ENCODE results near the gene HGS.

The HGS gene

DNA sequence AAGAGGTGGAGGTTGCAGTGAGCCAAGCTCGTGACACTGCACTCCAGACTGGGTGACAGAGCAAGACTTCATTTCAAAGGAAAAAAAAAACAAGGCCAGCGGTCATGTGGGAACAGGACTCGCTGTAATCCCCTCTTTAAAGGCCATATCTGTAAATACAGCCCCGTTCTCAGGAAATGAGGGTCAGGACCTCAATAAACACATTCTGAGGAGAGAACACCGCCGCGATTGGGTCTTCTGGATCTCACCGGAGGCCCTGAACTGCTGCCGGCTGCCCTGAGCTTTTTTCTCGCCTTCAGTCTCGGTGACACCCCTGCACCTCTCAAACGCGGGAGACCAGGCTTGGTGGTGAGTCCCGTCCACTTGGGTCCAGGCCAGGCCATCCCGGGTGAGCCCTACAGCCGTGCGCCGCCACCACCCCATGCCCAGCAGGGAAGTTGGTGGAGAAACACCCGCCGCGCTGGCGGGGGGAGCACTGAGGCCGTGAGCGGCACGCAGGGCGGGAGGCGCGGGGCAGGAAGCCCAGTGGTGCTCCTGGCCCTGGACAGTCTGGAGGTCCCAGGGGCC lies 56.7 kb downstream of the HGS start:
- no peak for DNase-seq

DNA sequence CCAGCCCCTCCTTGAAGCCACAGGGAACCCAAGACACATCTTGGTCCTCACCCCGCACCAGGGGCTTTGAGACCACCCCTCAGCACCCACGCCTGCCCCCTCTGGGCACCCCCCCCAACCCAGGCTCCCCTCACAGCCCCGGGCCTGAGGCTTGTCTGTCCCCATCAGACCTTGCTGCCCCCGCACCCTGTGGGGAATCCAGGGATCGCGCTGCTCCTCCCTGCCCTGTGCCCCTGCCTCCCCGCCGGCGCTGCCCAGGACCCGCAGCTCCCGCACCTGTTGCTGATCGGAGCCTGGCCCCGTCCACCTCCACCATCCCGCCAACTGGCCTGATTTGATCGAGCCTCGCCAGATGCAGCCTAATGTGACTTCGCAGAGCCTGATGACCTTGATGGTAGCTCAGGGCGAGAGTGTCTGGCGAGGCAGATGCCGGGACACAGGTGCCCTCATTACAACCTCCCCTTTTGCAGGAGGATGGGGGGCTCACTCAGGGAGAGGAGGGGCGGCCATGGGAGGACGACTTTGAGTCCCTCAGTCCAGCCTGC lies 57.3 kb downstream of the HGS start:
- DNase-seq: no peak

DNA sequence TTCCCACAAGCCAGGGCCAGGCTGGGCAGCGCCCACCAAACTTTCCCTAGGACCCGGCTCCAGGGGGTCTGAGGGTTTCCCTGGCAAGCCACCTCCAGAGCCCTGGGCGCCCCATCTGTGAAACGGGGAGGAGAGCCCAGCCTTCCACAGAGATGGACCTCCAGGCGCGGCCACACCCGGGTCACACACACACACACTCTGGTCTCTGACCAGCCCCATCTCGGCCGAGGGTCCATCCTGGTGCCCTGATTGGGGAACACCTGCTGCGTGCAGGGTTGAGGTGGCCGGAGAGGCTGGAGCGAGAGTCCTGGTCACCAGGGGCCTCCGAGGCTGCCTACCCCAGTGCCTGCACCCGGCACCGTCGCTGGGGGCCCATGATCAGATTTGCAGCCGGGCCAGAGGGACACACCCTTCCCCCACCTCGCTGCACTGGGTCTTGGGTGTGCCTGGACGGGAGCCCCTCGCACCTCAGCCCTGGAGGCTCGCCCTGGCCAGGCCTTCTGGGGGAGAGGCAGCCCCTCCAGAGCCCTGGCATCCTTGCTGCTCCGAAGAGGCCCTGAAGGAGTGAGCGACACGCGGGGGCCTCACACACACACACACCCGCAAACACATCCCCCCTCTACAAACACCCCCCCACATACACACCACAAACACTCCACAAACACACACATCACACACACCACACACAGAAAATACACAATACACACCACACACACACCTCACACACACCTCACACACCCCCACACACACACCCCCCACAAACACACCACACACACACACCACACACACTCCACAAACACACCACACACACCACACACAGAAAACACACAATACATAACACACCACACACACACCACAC lies 58.0 kb downstream of the HGS start:
- no peak for DNase-seq

Data from amygdala (tissue), 56 donors.